ENCODE data around the gene TUBB2A.

TUBB2A gene

GRCh38 chr6:3202999-3203696 lies 45.8 kb upstream of the TUBB2A start:
- Histone ChIP-seq H3K4ac (ENCODE audit: low read depth, low read length) (no peak overlapping the region), H3K23ac (ENCODE audit: low read length) (no peak overlapping the region), H4K91ac (ENCODE audit: low read depth, low read length) (no peak overlapping the region), H3K4me1 (ENCODE audit: control insufficient read depth in 1 of 2, insufficient read depth in 2 of 2, low read length in 2 of 2) (peaks cover 5 to 8% of the 10 kb centered on the region in 2 experiments), H3K4me2 (ENCODE audit: low read length) (no peak overlapping the region), H2AK5ac (ENCODE audit: low read length) (no peak overlapping the region), H3K14ac (ENCODE audit: low read length) (no peak overlapping the region), H3K27ac (ENCODE audit: low read depth, low read length) (no peak overlapping the region), H3K79me2 (ENCODE audit: control insufficient read depth, insufficient read depth, low read length, poor library complexity) (no peaks in the 10 kb centered on the region), H3K9me3 (ENCODE audit: insufficient read depth, low read depth, low read length) (peaks cover 3% of the 10 kb centered on the region), H3K4me3 (ENCODE audit: low read depth, low read length) (no peak overlapping the region), H3K18ac (ENCODE audit: low read length) (no peak overlapping the region), H3K36me3 (ENCODE audit: control insufficient read depth in 1 of 2, insufficient read depth in 2 of 2, low read length in 2 of 2) (no peaks in the 10 kb centered on the region), H3K9ac (ENCODE audit: low read length) (no peak overlapping the region), H4K8ac (ENCODE audit: low read depth, low read length) (no peak overlapping the region), H2BK12ac (ENCODE audit: low read length) (no peak overlapping the region), H3K79me1 (ENCODE audit: low read length) (peaks cover 2% of the 10 kb centered on the region), H2BK120ac (ENCODE audit: insufficient read depth, low read length, poor library complexity) (no peak overlapping the region), H4K12ac (ENCODE audit: low read depth, low read length) (no peak overlapping the region), H2AFZ (ENCODE audit: insufficient read depth, low read length, poor library complexity) (no peak overlapping the region), H2BK5ac (ENCODE audit: low read depth, low read length, poor library complexity) (no peak overlapping the region), H3K27me3 (ENCODE audit: insufficient read depth, low read length) (peaks cover 2% of the 10 kb centered on the region)
- WGBS (ENCODE audit: extremely low coverage, insufficient coverage, insufficient read length): no CpG with 5 or more reads among the region's 7 CpGs
- DNase-seq: peak; percentile 69 to 89

GRCh38 chr6:3201388-3201787 lies 44.0 kb upstream of the TUBB2A start:
- Histone ChIP-seq H4K12ac (ENCODE audit: low read depth, low read length) (no peak overlapping the region), H2BK5ac (ENCODE audit: low read depth, low read length, poor library complexity) (no peak overlapping the region), H3K36me3 (ENCODE audit: control insufficient read depth in 1 of 2, insufficient read depth in 2 of 2, low read length in 2 of 2) (no peaks in the 10 kb centered on the region), H3K4ac (ENCODE audit: low read depth, low read length) (no peak overlapping the region), H2AFZ (ENCODE audit: insufficient read depth, low read length, poor library complexity) (no peak overlapping the region), H3K4me2 (ENCODE audit: low read length) (no peak overlapping the region), H3K4me3 (ENCODE audit: low read depth, low read length) (no peak overlapping the region), H3K79me1 (ENCODE audit: low read length) (no peaks in the 10 kb centered on the region), H3K23ac (ENCODE audit: low read length) (no peak overlapping the region), H3K14ac (ENCODE audit: low read length) (no peak overlapping the region), H3K79me2 (ENCODE audit: control insufficient read depth, insufficient read depth, low read length, poor library complexity) (no peaks in the 10 kb centered on the region), H2AK5ac (ENCODE audit: low read length) (no peak overlapping the region), H3K9ac (ENCODE audit: low read length) (no peak overlapping the region), H3K27me3 (ENCODE audit: insufficient read depth, low read length) (peaks cover 2% of the 10 kb centered on the region), H4K91ac (ENCODE audit: low read depth, low read length) (no peak overlapping the region), H3K18ac (ENCODE audit: low read length) (no peak overlapping the region), H3K4me1 (ENCODE audit: control insufficient read depth in 1 of 2, insufficient read depth in 2 of 2, low read length in 2 of 2) (peaks cover 3 to 4% of the 10 kb centered on the region in 2 experiments), H4K8ac (ENCODE audit: low read depth, low read length) (no peak overlapping the region), H3K9me3 (ENCODE audit: insufficient read depth, low read depth, low read length) (peaks cover 3% of the 10 kb centered on the region), H2BK120ac (ENCODE audit: insufficient read depth, low read length, poor library complexity) (no peak overlapping the region), H3K27ac (ENCODE audit: low read depth, low read length) (no peak overlapping the region), H2BK12ac (ENCODE audit: low read length) (peak overlapping the region; percentile 63)
- no CpG with 5 or more reads among the region's 2 CpGs for whole genome bisulfite sequencing (ENCODE audit: extremely low coverage, insufficient coverage, insufficient read length)
- no peak for DNase-seq

GRCh38 chr6:3200682-3201081 lies 43.3 kb upstream of the TUBB2A start:
- Histone ChIP-seq H3K4me2 (ENCODE audit: low read length) (no peak overlapping the region), H2AFZ (ENCODE audit: insufficient read depth, low read length, poor library complexity) (no peak overlapping the region), H3K9ac (ENCODE audit: low read length) (no peak overlapping the region), H3K27ac (ENCODE audit: low read depth, low read length) (no peak overlapping the region), H2AK5ac (ENCODE audit: low read length) (no peak overlapping the region), H3K4me3 (ENCODE audit: low read depth, low read length) (no peak overlapping the region), H3K23ac (ENCODE audit: low read length) (no peak overlapping the region), H3K4ac (ENCODE audit: low read depth, low read length) (no peak overlapping the region), H2BK12ac (ENCODE audit: low read length) (no peak overlapping the region), H4K91ac (ENCODE audit: low read depth, low read length) (no peak overlapping the region), H3K36me3 (ENCODE audit: control insufficient read depth in 1 of 2, insufficient read depth in 2 of 2, low read length in 2 of 2) (no peaks in the 10 kb centered on the region), H3K18ac (ENCODE audit: low read length) (no peak overlapping the region), H3K14ac (ENCODE audit: low read length) (no peak overlapping the region), H3K79me1 (ENCODE audit: low read length) (no peaks in the 10 kb centered on the region), H4K8ac (ENCODE audit: low read depth, low read length) (no peak overlapping the region), H3K9me3 (ENCODE audit: insufficient read depth, low read depth, low read length) (peaks cover 6% of the 10 kb centered on the region), H4K12ac (ENCODE audit: low read depth, low read length) (no peak overlapping the region), H3K79me2 (ENCODE audit: control insufficient read depth, insufficient read depth, low read length, poor library complexity) (no peaks in the 10 kb centered on the region), H3K4me1 (ENCODE audit: control insufficient read depth in 1 of 2, insufficient read depth in 2 of 2, low read length in 2 of 2) (peaks cover 0 to 2% of the 10 kb centered on the region in 2 experiments), H2BK5ac (ENCODE audit: low read depth, low read length, poor library complexity) (no peak overlapping the region), H2BK120ac (ENCODE audit: insufficient read depth, low read length, poor library complexity) (no peak overlapping the region), H3K27me3 (ENCODE audit: insufficient read depth, low read length) (peaks cover 2% of the 10 kb centered on the region)
- no peak for DNase-seq

GRCh38 chr6:3199382-3199781 lies 42.0 kb upstream of the TUBB2A start:
- H3K36me3 ChIP-seq (ENCODE audit: control insufficient read depth in 1 of 2, insufficient read depth in 2 of 2, low read length in 2 of 2): no peaks in the 10 kb centered on the region
- no peak overlapping the region for H4K91ac ChIP-seq (ENCODE audit: low read depth, low read length)
- H3K27ac ChIP-seq (ENCODE audit: low read depth, low read length): no peak overlapping the region
- no peak overlapping the region for H2BK12ac ChIP-seq (ENCODE audit: low read length)
- H3K9ac ChIP-seq (ENCODE audit: low read length): peak overlapping the region; percentile 10
- no peak for DNase-seq
- no peak overlapping the region for H3K14ac ChIP-seq (ENCODE audit: low read length)
- peaks cover 3 to 9% of the 10 kb centered on the region in 2 experiments for H3K4me1 ChIP-seq (ENCODE audit: control insufficient read depth in 1 of 2, insufficient read depth in 2 of 2, low read length in 2 of 2)
- no peak overlapping the region for H2BK5ac ChIP-seq (ENCODE audit: low read depth, low read length, poor library complexity)
- H2BK120ac ChIP-seq (ENCODE audit: insufficient read depth, low read length, poor library complexity): no peak overlapping the region
- H3K4me2 ChIP-seq (ENCODE audit: low read length): no peak overlapping the region
- no CpG with 5 or more reads among the region's 5 CpGs for WGBS (ENCODE audit: extremely low coverage, insufficient coverage, insufficient read length)
- H4K12ac ChIP-seq (ENCODE audit: low read depth, low read length): no peak overlapping the region
- H3K79me1 ChIP-seq (ENCODE audit: low read length): peaks cover 1% of the 10 kb centered on the region
- H3K9me3 ChIP-seq (ENCODE audit: insufficient read depth, low read depth, low read length): peaks cover 6% of the 10 kb centered on the region
- H2AK5ac ChIP-seq (ENCODE audit: low read length): no peak overlapping the region
- H3K18ac ChIP-seq (ENCODE audit: low read length): no peak overlapping the region
- no peaks in the 10 kb centered on the region for H3K79me2 ChIP-seq (ENCODE audit: control insufficient read depth, insufficient read depth, low read length, poor library complexity)
- H2AFZ ChIP-seq (ENCODE audit: insufficient read depth, low read length, poor library complexity): no peak overlapping the region
- H3K27me3 ChIP-seq (ENCODE audit: insufficient read depth, low read length): peaks cover 2% of the 10 kb centered on the region
- no peak overlapping the region for H3K4me3 ChIP-seq (ENCODE audit: low read depth, low read length)
- H3K23ac ChIP-seq (ENCODE audit: low read length): no peak overlapping the region
- no peak overlapping the region for H3K4ac ChIP-seq (ENCODE audit: low read depth, low read length)
- H4K8ac ChIP-seq (ENCODE audit: low read depth, low read length): no peak overlapping the region

Data from trophoblast cell (in vitro differentiated cells and primary cell).